ENCODE data around the gene PSMG4. TPM values are rescaled to one million over a fixed set of nuclear protein-coding genes. Genes with fewer than 3 reads are reported as not detected.

The PSMG4 gene
- polyA plus RNA-seq, 1 experiment: 24.7 TPM

- no peak for TF ChIP-seq CTCF (IDR thresholded peaks at IDR 0.05; ENCODE audit: insufficient read depth, low read depth, low read length)
- POLR2A ChIA-PET: no interaction called here
- DNase-seq (ENCODE audit: low read depth): no peak
- CTCF ChIA-PET: interaction anchor here (1.0 to 2.0 kb wide), 2 partner anchors 10 to 441 kb away, joined by 3 to 7 read pairs; no protein-coding TSS in a partner anchor
- no peak overlapping the region for H3K4me3 ChIP-seq (ENCODE audit: low read depth, low read length)
- H3K27me3 ChIP-seq (ENCODE audit: control insufficient read depth, insufficient read depth, low read length): peaks cover 8% of the 10 kb centered on the region
- no peaks in the 10 kb centered on the region for H3K36me3 ChIP-seq (ENCODE audit: control insufficient read depth, insufficient read depth, low read length)
Measured at GRCh38 chr6:3291987-3292386, 33.2 kb downstream of the PSMG4 start.

GRCh38 chr6:3292431-3293197 is 33.9 kb downstream of the PSMG4 start:
- H3K4me3 ChIP-seq (ENCODE audit: low read depth, low read length): no peak overlapping the region
- ChIA-PET CTCF (interaction anchor here (1.0 to 2.0 kb wide), 2 partner anchors 11 to 440 kb away, joined by 3 to 7 read pairs; no protein-coding TSS in a partner anchor), POLR2A (no interaction called here)
- no peak for DNase-seq (ENCODE audit: low read depth)
- H3K27me3 ChIP-seq (ENCODE audit: control insufficient read depth, insufficient read depth, low read length): peaks cover 8% of the 10 kb centered on the region
- no peaks in the 10 kb centered on the region for H3K36me3 ChIP-seq (ENCODE audit: control insufficient read depth, insufficient read depth, low read length)
- no peak for TF ChIP-seq CTCF (IDR thresholded peaks at IDR 0.05; ENCODE audit: insufficient read depth, low read depth, low read length)

- Histone ChIP-seq H3K27me3 (ENCODE audit: control insufficient read depth, insufficient read depth, low read length) (peaks cover 8% of the 10 kb centered on the region), H3K4me3 (ENCODE audit: low read depth, low read length) (no peak overlapping the region), H3K36me3 (ENCODE audit: control insufficient read depth, insufficient read depth, low read length) (no peaks in the 10 kb centered on the region)
- no peak for DNase-seq (ENCODE audit: low read depth)
- CTCF ChIA-PET: no interaction called here
- TF ChIP-seq CTCF (IDR thresholded peaks at IDR 0.05; ENCODE audit: insufficient read depth, low read depth, low read length): no peak
- POLR2A ChIA-PET: no interaction called here
Measured at GRCh38 chr6:3293271-3294155, 34.8 kb downstream of the PSMG4 start.

GRCh38 chr6:3294396-3294795 is 35.6 kb downstream of the PSMG4 start:
- no peaks in the 10 kb centered on the region for H3K36me3 ChIP-seq (ENCODE audit: control insufficient read depth, insufficient read depth, low read length)
- POLR2A ChIA-PET: no interaction called here
- H3K4me3 ChIP-seq (ENCODE audit: low read depth, low read length): no peak overlapping the region
- no peak for DNase-seq (ENCODE audit: low read depth)
- H3K27me3 ChIP-seq (ENCODE audit: control insufficient read depth, insufficient read depth, low read length): peaks cover 8% of the 10 kb centered on the region
- TF ChIP-seq CTCF (IDR thresholded peaks at IDR 0.05; ENCODE audit: insufficient read depth, low read depth, low read length): no peak
- CTCF ChIA-PET: no interaction called here
